Natural killer cell (primary cell): ENCODE data around the gene MMP20. TPM values are rescaled to one million over a fixed set of nuclear protein-coding genes. Genes with fewer than 3 reads are reported as not detected.
A peak's percentile ranks its signal among the peaks of the same experiment; 100 is the strongest.

Source experiments
- ATAC-seq, 3 donors: fragments of 150-1000 bp in 2 of 3; fragments of 200-7000 bp in 1 of 3; cut with Tn5 transposase; 1 replicate in 1 of 3; 2 replicates in 2 of 3; pipeline ENCODE4 v1.10.0; 2021; ENCODE audit warnings: mild to moderate bottlenecking in 2 of 3, moderate library complexity in 2 of 3
- DNase-seq, 2 donors: peaks; one replicate each; pipeline versions ENCODE4 v3.0.0 to v3.0.0-alpha.2; 2013 to 2021; ENCODE audit warnings: mixed read lengths in 1 of 2
- H3K27ac ChIP-seq: one replicate; pipeline ENCODE4 v1.5.1; 2013; ENCODE audit warnings: mild to moderate bottlenecking, low read length
- H3K27me3 ChIP-seq: one replicate; pipeline ENCODE4 v1.6.1; 2013; ENCODE audit warnings: low read length; ENCODE audit not compliant: control insufficient read depth, insufficient read depth
- H3K36me3 ChIP-seq: one replicate; pipeline ENCODE4 v1.6.1; 2013; ENCODE audit warnings: low read length; ENCODE audit not compliant: control insufficient read depth, insufficient read depth
- H3K4me1 ChIP-seq: one replicate; pipeline ENCODE4 v1.6.1; 2013; ENCODE audit warnings: low read length; ENCODE audit not compliant: control insufficient read depth, insufficient read depth
- H3K4me3 ChIP-seq: one replicate; pipeline ENCODE4 v1.5.1; 2013; ENCODE audit warnings: low read length
- H3K9me3 ChIP-seq: one replicate; pipeline ENCODE4 v1.6.1; 2013; ENCODE audit warnings: low read length; ENCODE audit not compliant: control insufficient read depth, insufficient read depth
- H3K27ac Mint-ChIP-seq, 2 donors: one replicate each; pipeline ENCODE4 v1.8.0; 2022; ENCODE audit warnings: mild to moderate bottlenecking in 2 of 2, mixed read lengths in 2 of 2, moderate library complexity in 1 of 2
- H3K27me3 Mint-ChIP-seq, 2 donors: one replicate each; pipeline ENCODE4 v1.8.0; 2022; ENCODE audit warnings: low read depth in 2 of 2, mixed read lengths in 2 of 2
- H3K36me3 Mint-ChIP-seq: one replicate; pipeline ENCODE4 v1.8.0; 2022; ENCODE audit warnings: mixed read lengths
- H3K4me1 Mint-ChIP-seq, 2 donors: one replicate each; pipeline ENCODE4 v1.8.0; 2022; ENCODE audit warnings: mixed read lengths in 2 of 2
- H3K4me3 Mint-ChIP-seq: one replicate; pipeline ENCODE4 v1.8.0; 2022; ENCODE audit warnings: mild to moderate bottlenecking, moderate library complexity, mixed read lengths
- H3K9me3 Mint-ChIP-seq, 2 donors: one replicate each; pipeline ENCODE4 v1.8.0; 2022; ENCODE audit warnings: mixed read lengths in 2 of 2
- CTCF ChIP-seq: fragments of 200-600 bp; IDR thresholded peaks from one replicate; pipeline ENCODE4 v1.8.0; 2022; ENCODE audit warnings: antibody characterized with exemption
- WGBS: methylation state at CpG from one replicate; pipeline ENCODE4 v1.1.7; 2013; ENCODE audit warnings: missing lambda C conversion rate; ENCODE audit not compliant: insufficient coverage; 5-methylcytosine and 5-hydroxymethylcytosine counted together
- intact Hi-C: fragments of 100-400 bp; cut with micrococcal nuclease; formaldehyde crosslinking; loops from one replicate; pipeline ENCODE4 v1.14.2; 2022
- total RNA-seq, 4 donors: library from RNA; stranded (reverse); fragments of 120-200 nt in 1 of 4; gene quantifications; one replicate each; pipeline versions ENCODE4 v1.2.3 to v1.2.4, GENCODE V29; 2013 to 2022

MMP20 gene
- total RNA-seq, 3 donors from 2014 or later (not counting 1 experiment from before 2014, with no cell fraction given), result not detected

GRCh38 chr11:102568851-102569250 is 56.3 kb downstream of the MMP20 start:
- no peak for DNase-seq
- intact Hi-C loops, result no loop called here
- WGBS, result 77% methylated on average over 3 of the region's 3 CpGs
- no peak overlapping the region for H3K27ac ChIP-seq
- peaks cover under 1% of the 10 kb centered on the region for H3K4me1 ChIP-seq
- no peak overlapping the region for H3K4me3 ChIP-seq
- peaks cover 3 to 11% of the 10 kb centered on the region in 2 donors for H3K27me3 Mint-ChIP-seq
- no peaks in the 10 kb centered on the region for H3K9me3 ChIP-seq
- H3K4me1 Mint-ChIP-seq, result peaks cover under 1 to 3% of the 10 kb centered on the region in 2 donors
- no peak overlapping the region for H3K27ac Mint-ChIP-seq
- TF ChIP-seq CTCF, result no peak
- no peak for ATAC-seq
- H3K4me3 Mint-ChIP-seq, result no peak overlapping the region
- H3K36me3 Mint-ChIP-seq, result no peaks in the 10 kb centered on the region
- no peaks in the 10 kb centered on the region for H3K9me3 Mint-ChIP-seq
- H3K36me3 ChIP-seq, result no peaks in the 10 kb centered on the region
- no peaks in the 10 kb centered on the region for H3K27me3 ChIP-seq

GRCh38 chr11:102566112-102566511 is 59.0 kb downstream of the MMP20 start:
- DNase-seq, result no peak
- Histone ChIP-seq H3K36me3 (no peaks in the 10 kb centered on the region), H3K27ac (no peak overlapping the region), H3K4me3 (no peak overlapping the region), H3K27me3 (no peaks in the 10 kb centered on the region), H3K9me3 (no peaks in the 10 kb centered on the region), H3K4me1 (peaks cover 16% of the 10 kb centered on the region)
- Mint-ChIP-seq H3K4me3 (no peak overlapping the region), H3K4me1 (peaks cover 23 to 24% of the 10 kb centered on the region in 2 donors), H3K27me3 (no peaks in the 10 kb centered on the region), H3K27ac (no peak overlapping the region), H3K36me3 (no peaks in the 10 kb centered on the region), H3K9me3 (no peaks in the 10 kb centered on the region)
- TF ChIP-seq CTCF, result no peak
- no peak for ATAC-seq
- intact Hi-C loops, result no loop called here
- 78% methylated on average over 1 of the region's 1 CpG for WGBS

GRCh38 chr11:102564110-102564509 is 61.0 kb downstream of the MMP20 start:
- H3K36me3 ChIP-seq, result no peaks in the 10 kb centered on the region

More at GRCh38 chr11:102564110-102564509, 61.0 kb downstream of the MMP20 start:
- ATAC-seq, result peak in 1 of 3 donors; percentile 32
- Mint-ChIP-seq H3K27ac (peak overlapping the region in 1 of 2 donors; percentile 4), H3K4me3 (no peak overlapping the region), H3K9me3 (no peaks in the 10 kb centered on the region), H3K4me1 (peaks cover 43 to 44% of the 10 kb centered on the region in 2 donors), H3K27me3 (no peaks in the 10 kb centered on the region), H3K36me3 (no peaks in the 10 kb centered on the region)
- peaks cover 18% of the 10 kb centered on the region for H3K4me1 ChIP-seq
- H3K27me3 ChIP-seq, result no peaks in the 10 kb centered on the region
- intact Hi-C loops, result no loop called here
- H3K27ac ChIP-seq, result no peak overlapping the region
- no peak for TF ChIP-seq CTCF
- DNase-seq, result no peak
- no peak overlapping the region for H3K4me3 ChIP-seq
- no peaks in the 10 kb centered on the region for H3K9me3 ChIP-seq
- 48% methylated on average over 2 of the region's 2 CpGs for WGBS
